ENCODE measurements around the gene SH2D2A.
"Not testable (repeated sequence)": the region's sequence is repeated elsewhere in the genome, so short reads cannot be mapped to it uniquely, and the experiment has no call there.

Gene SH2D2A

GRCh38 chr1:156767101-156767878 lies 49.4 kb downstream of the SH2D2A start, which contains the start of gene PRCC:
Gene PRCC, plus strand, starts transcription at chr1:156767535. Its CDS starts 237 bp downstream, at chr1:156767772.
- Histone ChIP-seq H3K27ac (replicated peaks) (peak within 1 kb of the TSS; percentile 91), H3K4me3 (replicated peaks; ENCODE audit: insufficient read depth, low read length) (peak within 1 kb of the TSS; percentile 87), H3K27me3 (ENCODE audit: insufficient read depth, poor library complexity, severe bottlenecking) (no peaks in the 10 kb centered on the region)
- DNase-seq (ENCODE audit: low read depth in 1 of 2, low spot score in 1 of 2), result peak; percentile 100
- no peak for TF ChIP-seq REST (IDR thresholded peaks at IDR 0.05; ENCODE audit: insufficient replicate concordance, low read depth)
- TF ChIP-seq CTCF (IDR thresholded peaks at IDR 0.05; ENCODE audit: insufficient read depth, low read length), result no peak
- peak; percentile 62; the same call in 1 of the 2 replicates for TF ChIP-seq POLR2AphosphoS5 (IDR thresholded peaks at IDR 0.05; ENCODE audit: low read depth)
- TF ChIP-seq SPI1 (IDR thresholded peaks at IDR 0.05; ENCODE audit: borderline replicate concordance, low read depth), result peak; percentile 7; the same call in 1 of the 2 replicates
- TF ChIP-seq GABPA (IDR thresholded peaks at IDR 0.05; ENCODE audit: low read depth), result peak; percentile 73

- Histone ChIP-seq H3K4me3 (replicated peaks; ENCODE audit: insufficient read depth, low read length) (peak overlapping the region; percentile 57), H3K27me3 (ENCODE audit: insufficient read depth, poor library complexity, severe bottlenecking) (no peaks in the 10 kb centered on the region), H3K27ac (replicated peaks) (peak overlapping the region; percentile 67)
- TF ChIP-seq GABPA (IDR thresholded peaks at IDR 0.05; ENCODE audit: low read depth), result no peak
- TF ChIP-seq POLR2AphosphoS5 (IDR thresholded peaks at IDR 0.05; ENCODE audit: low read depth), result no peak
- no peak for TF ChIP-seq REST (IDR thresholded peaks at IDR 0.05; ENCODE audit: insufficient replicate concordance, low read depth)
- TF ChIP-seq SPI1 (IDR thresholded peaks at IDR 0.05; ENCODE audit: borderline replicate concordance, low read depth), result no peak
- no peak for TF ChIP-seq CTCF (IDR thresholded peaks at IDR 0.05; ENCODE audit: insufficient read depth, low read length)
- DNase-seq (ENCODE audit: low read depth in 1 of 2, low spot score in 1 of 2), result no peak
Measured at GRCh38 chr1:156766298-156767100, 50.1 kb downstream of the SH2D2A start.

GRCh38 chr1:156765666-156766065 lies 51.0 kb downstream of the SH2D2A start:
- Histone ChIP-seq H3K27ac (replicated peaks) (peak overlapping the region; percentile 67), H3K4me3 (replicated peaks; ENCODE audit: insufficient read depth, low read length) (peak overlapping the region; percentile 57), H3K27me3 (ENCODE audit: insufficient read depth, poor library complexity, severe bottlenecking) (no peaks in the 10 kb centered on the region)
- peak; percentile 37 to 75 for DNase-seq (ENCODE audit: low read depth in 1 of 2, low spot score in 1 of 2)
- peak; percentile 15; the same call in 1 of the 2 replicates for TF ChIP-seq SPI1 (IDR thresholded peaks at IDR 0.05; ENCODE audit: borderline replicate concordance, low read depth)
- TF ChIP-seq POLR2AphosphoS5 (IDR thresholded peaks at IDR 0.05; ENCODE audit: low read depth), result no peak
- TF ChIP-seq GABPA (IDR thresholded peaks at IDR 0.05; ENCODE audit: low read depth), result no peak
- TF ChIP-seq CTCF (IDR thresholded peaks at IDR 0.05; ENCODE audit: insufficient read depth, low read length), result no peak
- no peak for TF ChIP-seq REST (IDR thresholded peaks at IDR 0.05; ENCODE audit: insufficient replicate concordance, low read depth)

GRCh38 chr1:156765136-156765535 lies 51.5 kb downstream of the SH2D2A start:
- H3K27ac ChIP-seq (replicated peaks), result peak overlapping the region; percentile 67; the same call in 1 of the 2 replicates
- not testable (repeated sequence) for DNase-seq (ENCODE audit: low read depth in 1 of 2, low spot score in 1 of 2); H3K27me3 ChIP-seq (ENCODE audit: insufficient read depth, poor library complexity, severe bottlenecking); H3K4me3 ChIP-seq (replicated peaks; ENCODE audit: insufficient read depth, low read length)
